ENCODE results near the gene CCDC194.
A peak's percentile ranks its signal among the peaks of the same experiment; 100 is the strongest.
"Not testable (repeated sequence)": the region's sequence is repeated elsewhere in the genome, so short reads cannot be mapped to it uniquely, and the experiment has no call there.

CCDC194 gene

GRCh38 chr19:17370026-17370587, 23.9 kb downstream of the CCDC194 start:
- CTCF ChIA-PET: no interaction called here
- peaks cover 35% of the 10 kb centered on the region for H3K27me3 Mint-ChIP-seq
- H3K27ac Mint-ChIP-seq: peak overlapping the region; percentile 38
- no peak for DNase-seq
- no peak overlapping the region for H3K4me3 Mint-ChIP-seq
- no peaks in the 10 kb centered on the region for H3K36me3 Mint-ChIP-seq
- no peaks in the 10 kb centered on the region for H3K9me3 Mint-ChIP-seq
- peaks cover 9% of the 10 kb centered on the region for H3K4me1 Mint-ChIP-seq

DNA sequence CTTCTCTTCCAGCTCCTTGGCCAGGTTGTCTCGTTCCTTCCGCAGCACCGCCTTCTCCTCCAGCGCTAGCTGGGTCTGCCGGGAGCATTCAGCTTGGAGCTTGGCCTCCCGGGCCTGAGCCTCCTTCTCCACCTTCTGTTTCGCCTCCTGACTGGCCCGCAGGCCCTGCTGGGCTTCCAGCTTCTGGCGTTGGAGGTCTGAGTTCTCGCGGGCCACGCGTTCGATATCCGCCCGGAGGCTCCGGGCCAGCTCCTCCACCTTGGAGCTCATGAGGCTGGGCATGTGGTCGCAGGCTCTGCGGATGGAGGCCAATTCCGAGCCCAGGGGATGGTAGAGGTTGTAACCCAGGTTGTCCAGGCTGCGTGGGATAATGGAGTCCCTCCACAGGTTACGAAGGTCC, 28.6 kb downstream of the CCDC194 start:
- Mint-ChIP-seq H3K27ac (no peak overlapping the region), H3K4me1 (peaks cover 7% of the 10 kb centered on the region), H3K36me3 (no peaks in the 10 kb centered on the region), H3K4me3 (no peak overlapping the region), H3K27me3 (peaks cover 24% of the 10 kb centered on the region), H3K9me3 (no peaks in the 10 kb centered on the region)
- CTCF ChIA-PET: no interaction called here
- DNase-seq: no peak

DNA sequence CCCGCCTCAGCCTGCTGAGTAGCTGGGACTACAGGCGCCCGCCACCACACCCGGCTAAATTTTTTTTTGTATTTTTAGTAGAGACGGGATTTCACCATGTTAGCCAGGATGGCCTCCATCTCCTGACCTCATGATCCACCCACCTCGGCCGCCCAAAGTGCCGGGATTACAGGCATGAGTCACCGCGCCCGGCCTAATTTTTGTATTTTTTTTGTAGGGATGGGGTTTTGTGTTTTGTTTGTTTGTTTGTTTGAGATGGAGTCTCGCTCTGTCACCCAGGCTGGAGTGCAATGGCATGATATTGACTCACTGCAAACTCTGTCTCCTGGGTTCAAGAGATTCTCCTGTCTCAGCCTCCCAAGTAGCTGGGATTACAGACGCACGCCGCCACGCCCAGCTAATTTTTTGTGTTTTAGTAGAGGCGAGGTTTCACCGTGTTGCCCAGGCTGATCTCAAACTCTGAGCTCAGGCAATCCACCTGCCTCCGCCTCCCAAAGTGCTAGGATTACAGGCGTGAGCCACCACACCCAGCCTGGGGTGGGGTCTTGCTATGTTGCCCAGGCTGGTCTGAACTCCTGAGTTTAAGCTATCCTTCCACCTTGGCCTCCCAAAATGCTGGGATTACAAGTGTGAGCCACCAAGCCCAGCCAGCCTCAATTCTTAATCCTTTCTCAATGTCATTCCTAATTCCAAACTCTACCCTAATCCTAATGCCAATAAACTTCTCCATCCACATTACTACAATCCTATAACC, 30.0 kb downstream of the CCDC194 start:
- H3K27ac Mint-ChIP-seq, DNase-seq, H3K36me3 Mint-ChIP-seq, H3K4me1 Mint-ChIP-seq, H3K9me3 Mint-ChIP-seq, CTCF ChIA-PET, H3K4me3 Mint-ChIP-seq: not testable (repeated sequence)
- peaks cover 26% of the 10 kb centered on the region for H3K27me3 Mint-ChIP-seq

DNA sequence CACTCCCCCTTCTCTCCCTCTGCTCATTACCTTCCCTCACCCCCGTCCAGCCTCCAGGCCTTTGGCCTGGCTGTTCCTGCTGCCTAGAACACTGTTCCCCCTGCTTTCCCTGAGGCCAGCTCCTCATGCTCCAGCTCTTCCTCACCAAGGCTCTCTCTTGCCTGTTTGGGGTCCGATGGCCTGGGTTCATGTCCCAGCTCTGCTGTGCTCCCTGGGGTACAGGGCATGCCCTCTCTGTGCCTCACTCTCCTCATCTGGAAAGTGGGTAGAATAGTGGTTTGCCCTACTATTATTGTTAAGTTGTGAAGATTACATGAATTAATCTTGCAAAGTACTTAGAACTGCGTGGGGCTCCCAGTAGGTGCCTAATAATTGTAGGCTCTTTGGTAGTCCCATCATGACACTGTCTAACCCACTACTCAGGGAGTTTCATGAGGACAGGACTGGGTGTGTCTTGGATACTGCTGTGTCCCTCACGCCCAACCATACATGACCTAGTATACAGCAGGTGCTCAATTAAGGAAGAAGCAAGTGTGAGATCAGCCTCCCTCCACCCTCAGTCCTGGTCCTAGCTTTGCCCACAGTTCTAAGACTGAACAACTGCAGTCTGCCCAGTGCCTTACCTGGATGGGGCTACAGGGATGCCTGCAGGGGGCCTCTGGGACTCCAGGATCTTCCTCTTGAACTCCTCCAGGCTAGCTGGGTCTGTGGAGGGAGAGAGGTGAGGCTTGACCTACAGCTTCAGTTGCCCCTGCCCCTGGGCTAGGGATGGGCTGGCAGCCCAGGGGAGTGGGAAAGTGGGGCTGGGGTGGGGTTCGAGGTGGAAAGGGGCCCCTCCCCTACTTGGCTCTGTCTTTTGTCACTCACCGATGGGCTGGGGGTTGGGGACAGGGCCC, 33.8 kb downstream of the CCDC194 start:
- H3K27me3 Mint-ChIP-seq: peaks cover 21% of the 10 kb centered on the region
- no peaks in the 10 kb centered on the region for H3K36me3 Mint-ChIP-seq
- H3K27ac Mint-ChIP-seq: no peak overlapping the region
- no peak for DNase-seq
- CTCF ChIA-PET: no interaction called here
- no peaks in the 10 kb centered on the region for H3K4me1 Mint-ChIP-seq
- H3K9me3 Mint-ChIP-seq: no peaks in the 10 kb centered on the region
- H3K4me3 Mint-ChIP-seq: no peak overlapping the region

GRCh38 chr19:17358395-17358794, 35.6 kb downstream of the CCDC194 start:
- Mint-ChIP-seq H3K27ac (no peak overlapping the region), H3K36me3 (no peaks in the 10 kb centered on the region), H3K9me3 (no peaks in the 10 kb centered on the region), H3K4me3 (no peak overlapping the region), H3K27me3 (peaks cover 19% of the 10 kb centered on the region), H3K4me1 (no peaks in the 10 kb centered on the region)
- CTCF ChIA-PET: interaction anchor here (1.2 kb wide), 1 partner anchor 13 kb away, joined by 6 read pairs; no protein-coding TSS in a partner anchor
- no peak for DNase-seq

- Mint-ChIP-seq H3K27me3 (peaks cover 25% of the 10 kb centered on the region), H3K36me3 (no peaks in the 10 kb centered on the region), H3K4me1 (no peaks in the 10 kb centered on the region), H3K4me3 (no peak overlapping the region), H3K9me3 (no peaks in the 10 kb centered on the region), H3K27ac (no peak overlapping the region)
- CTCF ChIA-PET: interaction anchor here (1.2 kb wide), 1 partner anchor 12 kb away, joined by 6 read pairs; no protein-coding TSS in a partner anchor
- DNase-seq: no peak
These were observed 36.3 kb downstream of the CCDC194 start for GRCh38 chr19:17357724-17358123.

DNA sequence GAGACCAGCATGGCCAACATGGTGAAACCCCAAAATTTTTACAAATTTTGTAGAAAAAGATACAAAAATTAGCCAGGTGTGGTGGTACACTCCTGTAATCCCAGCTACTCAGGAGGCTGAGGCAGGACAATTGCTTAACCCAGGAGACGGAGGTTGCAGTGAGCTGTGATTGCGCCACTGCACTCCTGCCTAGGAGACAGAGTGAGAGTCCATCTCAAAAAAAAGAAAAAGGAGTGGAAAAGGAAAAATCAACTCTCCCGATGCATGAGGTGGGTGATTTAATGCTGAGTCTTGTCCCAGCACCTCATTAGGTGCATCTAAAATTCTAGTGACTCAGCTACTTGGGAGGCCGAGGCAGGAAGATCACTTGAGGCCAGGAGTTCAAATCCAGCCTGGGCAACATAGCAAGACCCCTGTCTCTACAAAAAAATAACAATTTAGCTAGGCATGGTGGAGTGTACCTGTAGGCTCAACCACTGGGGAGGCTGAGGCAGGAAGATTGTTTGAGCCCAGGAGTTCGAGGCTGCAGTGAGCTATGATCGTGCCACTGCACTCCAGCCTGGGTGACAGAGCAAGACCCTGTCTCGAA, 36.8 kb downstream of the CCDC194 start:
- CTCF ChIA-PET: interaction anchor here (0.7 to 1.2 kb wide), 2 partner anchors 12 to 289 kb away, joined by 3 to 6 read pairs; no protein-coding TSS in a partner anchor
- H3K4me3 Mint-ChIP-seq: no peak overlapping the region
- no peak for DNase-seq

DNA sequence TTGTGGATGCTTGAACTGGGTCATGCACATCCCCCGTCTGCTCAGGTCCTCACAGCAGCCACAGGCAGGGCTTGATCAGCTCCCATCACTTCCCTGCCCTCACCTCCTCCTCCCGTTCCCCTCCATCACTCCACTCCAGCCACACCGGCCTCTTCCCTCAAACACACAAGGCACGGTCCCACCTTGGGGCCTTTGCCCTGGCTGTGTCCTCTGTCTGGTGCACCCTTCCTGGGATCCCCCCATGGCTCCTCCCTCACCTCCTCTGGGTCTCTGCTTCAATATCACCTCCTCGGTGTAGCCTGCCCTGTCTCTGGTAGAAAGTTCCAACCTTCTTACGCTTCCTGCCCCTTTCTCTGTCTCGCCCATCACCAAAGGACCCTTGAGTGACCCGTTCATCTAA, 40.6 kb downstream of the CCDC194 start:
- peaks cover 44% of the 10 kb centered on the region for H3K27me3 Mint-ChIP-seq
- H3K9me3 Mint-ChIP-seq: no peaks in the 10 kb centered on the region
- CTCF ChIA-PET: no interaction called here
- H3K27ac Mint-ChIP-seq: no peak overlapping the region
- no peak for DNase-seq
- H3K4me3 Mint-ChIP-seq: no peak overlapping the region
- no peaks in the 10 kb centered on the region for H3K36me3 Mint-ChIP-seq
- peaks cover 14% of the 10 kb centered on the region for H3K4me1 Mint-ChIP-seq

More for the DNA sequence above, 36.8 kb downstream of the CCDC194 start:
- no peaks in the 10 kb centered on the region for H3K4me1 Mint-ChIP-seq
- no peak overlapping the region for H3K27ac Mint-ChIP-seq
- no peaks in the 10 kb centered on the region for H3K36me3 Mint-ChIP-seq
- H3K27me3 Mint-ChIP-seq: peaks cover 26% of the 10 kb centered on the region
- H3K9me3 Mint-ChIP-seq: no peaks in the 10 kb centered on the region

GRCh38 chr19:17352608-17353280, 41.3 kb downstream of the CCDC194 start:
- H3K4me1 Mint-ChIP-seq: peaks cover 14% of the 10 kb centered on the region
- CTCF ChIA-PET: no interaction called here
- no peak overlapping the region for H3K4me3 Mint-ChIP-seq
- H3K36me3 Mint-ChIP-seq: no peaks in the 10 kb centered on the region
- DNase-seq: no peak
- H3K27me3 Mint-ChIP-seq: peaks cover 45% of the 10 kb centered on the region
- H3K9me3 Mint-ChIP-seq: no peaks in the 10 kb centered on the region
- no peak overlapping the region for H3K27ac Mint-ChIP-seq

DNA sequence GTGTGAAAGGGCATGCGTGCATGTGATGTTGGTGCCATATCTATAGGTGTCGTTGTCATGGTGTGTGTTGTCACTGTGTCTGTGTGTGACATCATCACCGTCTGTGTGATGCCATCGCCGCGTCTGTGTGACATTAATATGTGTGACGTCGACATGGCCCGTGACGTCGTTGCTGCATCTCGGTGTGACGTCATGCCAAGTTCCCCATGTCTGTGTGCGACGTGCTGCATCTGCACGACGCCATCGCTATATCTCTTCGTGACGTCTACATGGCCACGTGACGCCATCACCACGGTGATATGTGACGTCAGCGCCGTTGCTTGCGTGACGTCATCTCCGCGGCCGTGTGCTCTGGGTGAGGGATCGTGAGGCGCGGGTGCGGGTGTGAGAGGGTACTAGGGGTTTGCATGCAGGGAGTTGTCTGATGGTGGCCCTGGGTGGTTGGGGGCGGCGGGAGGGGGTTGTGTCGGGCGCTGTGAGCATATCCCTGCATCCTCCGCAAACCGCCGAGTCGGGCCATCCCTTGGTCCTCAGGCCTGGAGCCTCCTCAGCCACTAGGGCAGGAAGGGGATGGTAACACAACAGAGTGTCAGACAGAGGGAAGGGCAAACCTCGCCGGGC, 42.1 kb downstream of the CCDC194 start:
- DNase-seq: no peak
- no peaks in the 10 kb centered on the region for H3K36me3 Mint-ChIP-seq
- CTCF ChIA-PET: no interaction called here
- peaks cover 53% of the 10 kb centered on the region for H3K27me3 Mint-ChIP-seq
- no peak overlapping the region for H3K27ac Mint-ChIP-seq
- no peak overlapping the region for H3K4me3 Mint-ChIP-seq
- peaks cover 19% of the 10 kb centered on the region for H3K4me1 Mint-ChIP-seq
- H3K9me3 Mint-ChIP-seq: no peaks in the 10 kb centered on the region

- Mint-ChIP-seq H3K27ac (no peak overlapping the region), H3K27me3 (peaks cover 54% of the 10 kb centered on the region), H3K36me3 (peaks cover 2% of the 10 kb centered on the region), H3K9me3 (no peaks in the 10 kb centered on the region), H3K4me3 (no peak overlapping the region), H3K4me1 (peaks cover 26% of the 10 kb centered on the region)
- no peak for DNase-seq
- CTCF ChIA-PET: interaction anchor here (5.8 kb wide), 1 partner anchor 37 kb away, joined by 44 read pairs; no protein-coding TSS in a partner anchor
These were observed 45.3 kb downstream of the CCDC194 start for GRCh38 chr19:17348700-17349099.

- CTCF ChIA-PET: interaction anchor here (0.9 to 5.8 kb wide), 7 partner anchors 8 to 118 kb away, joined by 3 to 44 read pairs (median 3); partner anchors contain the start of gene MRPL34
- H3K36me3 Mint-ChIP-seq: peaks cover 2% of the 10 kb centered on the region
- no peaks in the 10 kb centered on the region for H3K9me3 Mint-ChIP-seq
- no peak overlapping the region for H3K4me3 Mint-ChIP-seq
- peaks cover 26% of the 10 kb centered on the region for H3K4me1 Mint-ChIP-seq
- peaks cover 48% of the 10 kb centered on the region for H3K27me3 Mint-ChIP-seq
- no peak overlapping the region for H3K27ac Mint-ChIP-seq
- no peak for DNase-seq
These were observed 46.1 kb downstream of the CCDC194 start for GRCh38 chr19:17347877-17348276.

GRCh38 chr19:17347361-17347760, 46.6 kb downstream of the CCDC194 start:
- DNase-seq: no peak
- Mint-ChIP-seq H3K4me1 (peaks cover 26% of the 10 kb centered on the region), H3K27ac (no peak overlapping the region), H3K36me3 (peaks cover 3% of the 10 kb centered on the region), H3K9me3 (no peaks in the 10 kb centered on the region), H3K4me3 (no peak overlapping the region), H3K27me3 (peaks cover 43% of the 10 kb centered on the region)
- CTCF ChIA-PET: interaction anchor here (0.9 to 5.8 kb wide), 8 partner anchors 9 to 118 kb away, joined by 3 to 44 read pairs (median 4); partner anchors contain the start of gene MRPL34
